Measurements from ENCODE around the gene AMH. TPM values are rescaled to one million over a fixed set of nuclear protein-coding genes. Genes with fewer than 3 reads are reported as not detected.

The AMH gene
- total RNA-seq, 2 donors from 2014 or later = 0.92 to 0.95 TPM

DNA sequence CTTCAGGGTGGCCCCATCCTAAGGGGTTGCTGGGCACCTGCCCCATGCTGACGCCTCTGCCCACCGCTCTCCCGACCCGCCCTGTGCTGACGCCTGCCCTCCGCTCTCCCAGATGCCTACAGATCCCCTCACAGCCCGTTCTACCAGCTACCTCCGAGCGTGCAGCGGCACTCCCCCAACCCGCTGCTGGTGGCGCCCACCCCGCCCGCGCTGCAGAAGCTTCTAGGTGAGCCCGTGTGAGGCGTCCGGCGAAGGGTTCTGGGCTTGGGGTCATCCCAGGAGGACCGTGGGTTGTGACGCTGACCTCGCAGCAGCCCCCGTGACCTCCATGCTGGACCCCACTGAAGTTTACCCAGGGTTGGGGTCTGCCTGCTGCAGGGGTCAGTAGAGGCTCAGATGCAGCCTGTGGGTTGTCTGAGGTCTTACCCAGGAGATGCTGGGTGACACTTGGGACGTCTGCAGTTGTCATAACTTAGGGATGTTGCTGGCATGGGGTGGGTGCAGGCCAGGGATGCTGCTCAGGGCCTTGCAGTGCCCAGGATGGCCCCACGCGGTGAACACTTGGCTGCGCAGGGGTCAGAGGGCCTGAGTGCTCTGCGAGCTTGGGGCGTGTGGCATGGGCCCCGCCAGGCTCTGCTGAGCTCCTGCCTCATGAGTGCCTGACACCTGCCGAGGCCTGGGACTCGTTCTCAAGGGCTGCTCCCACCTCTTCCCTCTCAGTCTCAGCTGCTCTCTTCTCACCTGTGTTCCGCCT is 38.0 kb upstream of the AMH start:
- Histone ChIP-seq H3K27ac (no peak overlapping the region), H3K4me3 (no peak overlapping the region), H3K27me3 (replicated peaks; ENCODE audit: insufficient read depth) (no peaks in the 10 kb centered on the region), H3K36me3 (peaks cover 72% of the 10 kb centered on the region), H3K4me1 (ENCODE audit: control insufficient read depth in 1 of 2, low read depth in 2 of 2) (no peaks in the 10 kb centered on the region), H3K9me3 (no peaks in the 10 kb centered on the region)
- ATAC-seq (ENCODE audit: insufficient number of reproducible peaks, low FRiP score, low read depth) = no peak
- TF ChIP-seq, protein P1, sequence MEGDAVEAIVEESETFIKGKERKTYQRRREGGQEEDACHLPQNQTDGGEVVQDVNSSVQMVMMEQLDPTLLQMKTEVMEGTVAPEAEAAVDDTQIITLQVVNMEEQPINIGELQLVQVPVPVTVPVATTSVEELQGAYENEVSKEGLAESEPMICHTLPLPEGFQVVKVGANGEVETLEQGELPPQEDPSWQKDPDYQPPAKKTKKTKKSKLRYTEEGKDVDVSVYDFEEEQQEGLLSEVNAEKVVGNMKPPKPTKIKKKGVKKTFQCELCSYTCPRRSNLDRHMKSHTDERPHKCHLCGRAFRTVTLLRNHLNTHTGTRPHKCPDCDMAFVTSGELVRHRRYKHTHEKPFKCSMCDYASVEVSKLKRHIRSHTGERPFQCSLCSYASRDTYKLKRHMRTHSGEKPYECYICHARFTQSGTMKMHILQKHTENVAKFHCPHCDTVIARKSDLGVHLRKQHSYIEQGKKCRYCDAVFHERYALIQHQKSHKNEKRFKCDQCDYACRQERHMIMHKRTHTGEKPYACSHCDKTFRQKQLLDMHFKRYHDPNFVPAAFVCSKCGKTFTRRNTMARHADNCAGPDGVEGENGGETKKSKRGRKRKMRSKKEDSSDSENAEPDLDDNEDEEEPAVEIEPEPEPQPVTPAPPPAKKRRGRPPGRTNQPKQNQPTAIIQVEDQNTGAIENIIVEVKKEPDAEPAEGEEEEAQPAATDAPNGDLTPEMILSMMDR (IDR thresholded peaks at IDR 0.05) = no peak
- DNase-seq (ENCODE audit: low spot score) = no peak

DNA sequence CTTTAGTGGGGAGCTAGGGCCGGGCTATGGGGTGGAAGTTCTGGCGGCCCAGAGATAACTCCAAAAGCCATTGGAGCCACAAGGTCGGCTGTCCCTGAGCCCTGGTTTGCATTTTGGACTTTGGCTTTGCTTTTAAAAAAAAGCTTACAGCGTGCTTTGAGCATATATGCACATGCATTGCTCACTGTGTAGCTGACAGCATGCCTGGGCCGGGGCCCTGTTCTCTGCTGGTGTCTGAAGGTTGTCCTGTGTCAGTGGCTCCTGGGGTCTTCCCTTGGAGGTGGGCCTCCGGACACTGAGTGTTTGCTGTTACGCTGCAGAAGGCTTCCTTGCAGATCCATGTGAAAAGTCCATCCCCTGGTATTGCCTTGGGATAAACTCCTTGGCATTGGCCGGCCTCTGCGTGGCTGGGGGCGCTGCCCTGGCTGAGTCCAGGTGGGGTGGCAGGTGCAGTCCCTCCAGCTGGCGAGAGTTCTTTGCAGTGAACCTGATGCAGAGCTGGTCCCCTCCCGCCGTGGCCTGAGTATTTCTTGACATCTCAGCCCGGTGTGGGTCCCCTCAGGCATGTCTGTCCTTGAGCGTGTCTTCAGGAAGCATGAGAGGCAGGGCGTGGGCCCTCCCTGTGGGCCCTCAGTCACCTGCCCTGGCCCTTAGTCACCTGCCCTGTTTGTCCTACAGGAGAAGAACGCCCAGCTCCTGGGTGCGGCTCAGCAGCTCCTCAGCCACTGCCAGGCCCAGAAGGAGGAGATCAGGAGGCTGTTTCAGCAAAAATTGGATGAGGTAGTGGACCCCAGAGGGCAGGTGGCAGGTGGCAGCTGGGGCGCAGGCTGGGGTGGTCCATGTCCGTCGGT is 36.0 kb upstream of the AMH start:
- ATAC-seq (ENCODE audit: insufficient number of reproducible peaks, low FRiP score, low read depth) (no peak), DNase-seq (ENCODE audit: low spot score) (no peak)
- no peaks in the 10 kb centered on the region for H3K9me3 ChIP-seq
- no peaks in the 10 kb centered on the region for H3K27me3 ChIP-seq (replicated peaks; ENCODE audit: insufficient read depth)
- H3K4me3 ChIP-seq = no peak overlapping the region
- H3K36me3 ChIP-seq = peaks cover 70% of the 10 kb centered on the region
- H3K4me1 ChIP-seq (ENCODE audit: control insufficient read depth in 1 of 2, low read depth in 2 of 2) = no peaks in the 10 kb centered on the region
- no peak overlapping the region for H3K27ac ChIP-seq
- TF ChIP-seq, protein P1 (IDR thresholded peaks at IDR 0.05) = no peak

DNA sequence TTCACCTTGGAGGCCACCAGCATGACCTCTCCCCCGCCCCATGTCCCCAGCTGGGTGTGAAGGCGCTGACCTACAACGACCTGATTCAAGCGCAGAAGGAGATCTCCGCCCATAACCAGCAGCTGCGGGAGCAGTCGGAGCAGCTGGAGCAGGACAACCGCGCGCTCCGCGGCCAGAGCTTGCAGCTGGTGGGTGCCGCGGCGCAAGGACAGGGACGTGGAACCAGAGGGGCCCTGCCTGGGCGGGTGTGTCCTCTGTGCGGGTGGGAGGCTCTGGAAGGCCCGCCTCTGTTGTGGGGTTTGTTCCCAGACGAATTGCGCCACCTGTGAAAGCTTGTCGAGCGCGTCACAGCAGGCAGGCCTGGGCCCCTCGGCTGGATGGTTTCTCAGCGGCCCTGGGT is 35.3 kb upstream of the AMH start:
- TF ChIP-seq, protein P1 (IDR thresholded peaks at IDR 0.05) = no peak
- no peaks in the 10 kb centered on the region for H3K9me3 ChIP-seq
- H3K4me1 ChIP-seq (ENCODE audit: control insufficient read depth in 1 of 2, low read depth in 2 of 2) = no peaks in the 10 kb centered on the region
- peaks cover 71% of the 10 kb centered on the region for H3K36me3 ChIP-seq
- DNase-seq (ENCODE audit: low spot score) (no peak), ATAC-seq (ENCODE audit: insufficient number of reproducible peaks, low FRiP score, low read depth) (no peak)
- H3K4me3 ChIP-seq = no peak overlapping the region
- no peak overlapping the region for H3K27ac ChIP-seq
- no peaks in the 10 kb centered on the region for H3K27me3 ChIP-seq (replicated peaks; ENCODE audit: insufficient read depth)

DNA sequence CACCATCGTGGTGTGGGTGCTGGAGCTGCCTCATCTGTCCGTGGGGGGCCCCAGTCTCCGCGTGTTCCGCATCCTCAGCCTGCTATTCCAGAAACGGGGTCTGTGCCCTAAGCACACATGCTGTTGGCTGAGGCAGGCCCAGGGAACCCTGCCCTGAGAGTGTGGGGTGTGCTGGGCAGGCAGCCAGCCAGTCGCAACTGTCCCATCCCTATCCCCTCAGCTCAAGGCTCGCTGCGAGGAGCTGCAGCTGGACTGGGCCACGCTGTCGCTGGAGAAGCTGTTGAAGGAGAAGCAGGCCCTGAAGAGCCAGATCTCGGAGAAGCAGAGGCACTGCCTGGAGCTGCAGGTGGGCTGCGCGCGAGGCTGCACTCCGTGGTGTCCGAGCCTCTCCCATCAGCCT is 34.9 kb upstream of the AMH start:
- H3K4me3 ChIP-seq = no peak overlapping the region
- no peak for ATAC-seq (ENCODE audit: insufficient number of reproducible peaks, low FRiP score, low read depth)
- no peaks in the 10 kb centered on the region for H3K9me3 ChIP-seq
- H3K27ac ChIP-seq = no peak overlapping the region
- no peaks in the 10 kb centered on the region for H3K4me1 ChIP-seq (ENCODE audit: control insufficient read depth in 1 of 2, low read depth in 2 of 2)
- peaks cover 69% of the 10 kb centered on the region for H3K36me3 ChIP-seq
- no peak for DNase-seq (ENCODE audit: low spot score)
- no peaks in the 10 kb centered on the region for H3K27me3 ChIP-seq (replicated peaks; ENCODE audit: insufficient read depth)
- TF ChIP-seq, protein P1 (IDR thresholded peaks at IDR 0.05) = no peak

DNA sequence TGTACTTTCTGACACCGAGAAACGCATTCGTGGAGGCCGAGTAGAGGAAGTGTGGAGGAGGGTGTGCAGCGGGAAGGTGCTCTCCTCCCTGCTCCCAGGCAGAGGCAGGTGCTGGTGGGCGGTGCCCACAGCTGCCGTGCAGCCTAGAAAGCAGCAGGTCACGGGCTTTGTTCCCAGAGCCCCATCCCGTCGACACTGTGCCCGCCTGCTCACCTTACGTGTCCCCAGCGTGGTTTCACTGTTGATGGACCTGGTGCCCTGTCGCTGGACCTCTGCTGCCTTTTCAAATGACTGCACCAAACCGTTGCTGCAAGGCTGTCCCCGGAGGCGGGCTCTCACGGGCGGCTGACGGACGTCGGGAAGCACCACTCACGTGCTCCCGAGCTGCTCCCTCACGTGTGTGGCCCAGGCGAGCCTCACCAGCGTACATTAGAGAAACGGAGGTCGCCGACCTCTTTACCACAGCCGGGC is 33.8 kb upstream of the AMH start:
- TF ChIP-seq, protein P1 (IDR thresholded peaks at IDR 0.05) = no peak
- no peak overlapping the region for H3K27ac ChIP-seq
- no peaks in the 10 kb centered on the region for H3K9me3 ChIP-seq
- DNase-seq (ENCODE audit: low spot score) = no peak
- H3K4me3 ChIP-seq = no peak overlapping the region
- no peaks in the 10 kb centered on the region for H3K4me1 ChIP-seq (ENCODE audit: control insufficient read depth in 1 of 2, low read depth in 2 of 2)
- H3K36me3 ChIP-seq = peaks cover 63% of the 10 kb centered on the region
- ATAC-seq (ENCODE audit: insufficient number of reproducible peaks, low FRiP score, low read depth) = no peak
- no peaks in the 10 kb centered on the region for H3K27me3 ChIP-seq (replicated peaks; ENCODE audit: insufficient read depth)
